RPMI8226 (cell line): ENCODE measurements around the gene XPA.
"Not testable (repeated sequence)": the region's sequence is repeated elsewhere in the genome, so short reads cannot be mapped to it uniquely, and the experiment has no call there.

Source experiments
- DNase-seq: peaks from one replicate; pipeline ENCODE4 v3.0.0-alpha.2; 2015

The XPA gene

DNA sequence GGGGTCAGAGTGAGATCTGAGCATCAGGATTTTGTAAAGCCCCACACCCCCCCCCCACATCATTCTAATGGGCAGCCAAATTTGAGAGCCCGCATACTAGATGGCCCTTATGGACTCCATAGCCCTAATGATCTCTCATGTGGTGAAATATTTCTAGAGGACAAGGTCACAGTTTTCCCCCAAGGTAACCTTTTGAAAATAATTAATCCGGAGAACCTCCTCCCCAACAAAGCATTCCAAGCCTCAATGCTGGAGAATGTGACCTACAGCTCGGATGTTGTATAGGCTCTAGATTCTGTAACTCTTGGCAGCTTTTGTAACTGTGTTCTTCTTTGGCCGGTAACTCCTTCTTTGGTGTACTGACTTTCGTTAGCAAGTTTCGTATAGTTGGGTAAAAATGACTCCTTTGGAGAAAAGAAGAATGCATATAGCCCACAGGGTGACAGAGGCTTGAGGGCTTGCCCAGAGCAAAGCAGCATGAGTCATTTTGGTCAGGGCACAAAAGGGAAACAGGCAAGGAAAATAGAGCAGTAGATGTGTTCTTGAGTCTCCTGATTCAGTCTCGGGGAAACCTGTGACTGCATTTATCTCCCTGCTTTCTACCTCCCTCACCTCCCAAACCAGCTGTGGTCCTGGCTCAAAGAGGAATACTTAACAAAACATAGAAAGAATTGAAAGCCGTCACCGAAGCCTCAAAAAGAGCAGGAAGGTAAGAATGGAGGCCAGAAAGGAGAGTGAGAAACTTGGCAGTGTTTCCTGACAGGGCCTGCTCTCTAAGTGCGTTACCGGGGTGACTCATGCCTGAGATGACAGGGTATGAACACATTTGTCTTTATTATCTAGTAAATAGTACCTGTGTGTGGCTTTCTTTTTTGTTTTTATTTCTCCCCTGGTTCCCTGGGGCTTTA, 6.6 kb upstream of the XPA start:
- peak; percentile 47 for DNase-seq

DNA sequence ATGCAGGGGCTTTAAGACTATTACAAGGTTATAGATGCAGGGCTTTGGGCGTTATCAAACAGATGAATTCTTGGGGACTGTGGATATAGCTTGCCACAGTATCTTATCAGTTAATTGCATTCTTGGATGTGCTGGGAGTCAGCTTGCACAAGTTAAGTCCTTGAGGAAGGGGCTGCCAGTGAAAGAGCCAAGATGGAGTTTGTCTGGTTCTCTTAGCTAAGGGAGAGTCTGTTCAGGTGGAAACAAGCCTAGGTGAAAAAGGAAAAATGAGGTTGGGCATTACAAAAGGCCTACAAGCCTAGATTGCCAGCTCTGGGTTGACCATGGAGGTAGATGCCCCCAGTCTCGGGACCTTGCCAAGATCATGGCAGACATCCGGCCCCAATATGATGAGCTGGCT, 2.7 kb upstream of the XPA start:
- not testable (repeated sequence) for DNase-seq

DNA sequence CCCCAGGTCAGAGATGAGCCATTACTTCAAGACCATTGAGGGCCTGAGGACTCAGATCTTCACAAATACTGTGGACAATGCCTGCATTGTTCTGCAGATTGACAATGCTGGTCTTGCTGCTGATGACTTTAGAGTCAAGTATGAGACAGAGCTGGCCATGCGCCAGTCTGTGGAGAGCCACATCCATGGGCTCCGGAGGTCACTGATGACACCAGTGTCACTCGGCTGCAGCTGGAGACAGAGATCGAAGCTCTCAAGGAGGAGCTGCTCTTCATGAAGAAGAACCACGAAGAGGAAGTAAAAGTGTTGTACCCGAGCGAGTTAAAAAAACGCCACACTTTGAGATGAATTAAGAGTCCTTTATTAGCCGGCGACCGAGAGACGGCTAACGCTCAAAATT, 2.1 kb upstream of the XPA start:
- DNase-seq: peak; percentile 70

- no peak for DNase-seq
Observed at GRCh38 chr9:97698865-97699264, 1.7 kb upstream of the XPA start.

GRCh38 chr9:97697837-97698236, 697 bp upstream of the XPA start:
- DNase-seq: no peak

- DNase-seq: peak; percentile 30
Observed at GRCh38 chr9:97695995-97696802, 941 bp downstream of the XPA start.

- no peak for DNase-seq
Observed at GRCh38 chr9:97695390-97695789, 1.8 kb downstream of the XPA start.

GRCh38 chr9:97694769-97695168, 2.4 kb downstream of the XPA start:
- no peak for DNase-seq

DNA sequence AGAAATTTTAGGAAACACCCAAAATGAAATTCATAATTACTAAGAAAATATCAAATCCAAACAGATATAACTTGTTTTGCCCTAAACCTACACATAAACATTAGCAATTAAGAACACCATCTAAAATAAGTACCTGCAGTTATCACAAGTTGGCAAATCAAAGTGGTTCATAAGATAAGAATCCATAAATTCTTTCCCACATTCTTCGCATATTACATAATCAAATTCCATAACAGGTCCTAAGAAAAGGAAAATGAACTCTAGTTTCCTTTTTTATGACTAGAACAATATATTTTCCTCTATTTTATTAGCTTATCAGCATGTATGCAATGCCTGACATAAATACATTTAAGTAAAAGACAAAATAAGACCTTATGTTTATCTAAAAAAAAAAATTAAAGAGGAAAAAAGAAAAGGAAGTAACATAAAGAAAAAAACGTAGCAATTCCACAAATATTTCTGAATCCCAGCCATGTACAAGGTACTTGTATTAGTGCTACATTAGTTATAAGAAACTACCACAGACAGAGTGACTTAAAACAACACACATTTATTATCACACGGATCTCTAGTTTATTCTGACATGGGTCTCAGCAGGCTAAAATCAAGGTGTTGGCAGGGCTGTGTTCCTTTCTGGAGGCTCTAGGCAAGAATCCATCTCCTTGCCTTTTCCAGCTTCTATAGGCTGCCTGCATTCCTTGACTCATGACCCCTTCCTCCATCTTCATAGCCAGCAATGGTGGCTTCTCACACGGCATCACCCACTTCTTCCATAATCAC, 7.5 kb downstream of the XPA start:
- no peak for DNase-seq

- DNase-seq: no peak
Observed at GRCh38 chr9:97688654-97689053, 8.5 kb downstream of the XPA start.

GRCh38 chr9:97682242-97682641, 14.9 kb downstream of the XPA start:
- no peak for DNase-seq

DNA sequence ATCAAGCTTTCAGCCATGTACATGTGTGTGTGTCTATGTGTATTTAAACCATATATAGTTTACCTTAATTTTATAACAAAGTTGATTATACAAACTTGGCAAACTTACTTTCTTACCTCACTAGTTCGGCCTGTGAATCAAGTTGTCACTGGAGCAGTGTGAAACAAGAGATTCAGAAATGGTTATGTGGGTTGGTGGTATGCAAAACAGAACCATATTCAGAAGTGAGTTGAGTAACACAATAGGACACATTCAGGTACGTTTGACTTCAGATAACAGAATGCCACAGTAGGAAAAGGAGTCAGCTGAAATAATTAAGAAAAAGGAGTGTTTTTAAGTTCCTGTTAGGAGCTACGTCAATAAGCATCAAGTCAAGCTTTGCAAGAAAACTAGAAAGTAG, 21.5 kb downstream of the XPA start:
- no peak for DNase-seq

DNA sequence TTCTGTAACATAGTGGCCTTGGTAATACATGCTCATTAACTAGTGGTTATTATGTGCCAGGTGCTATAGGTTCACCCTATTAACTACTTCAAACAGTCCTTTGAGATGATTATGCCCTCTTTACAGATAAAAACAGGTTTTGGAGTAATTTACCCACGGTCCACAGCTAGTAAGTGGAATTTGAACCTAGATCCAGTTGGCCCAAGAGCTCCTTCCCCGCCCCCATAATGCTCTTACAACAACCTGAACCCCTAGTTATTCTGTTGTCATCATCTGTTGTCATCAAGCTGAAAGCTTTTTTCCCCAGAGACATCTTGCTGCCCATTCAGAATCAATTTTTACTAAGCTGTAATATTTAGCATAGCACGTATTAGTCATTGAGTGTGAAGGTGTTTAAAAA, 23.2 kb downstream of the XPA start:
- DNase-seq: no peak

- no peak for DNase-seq
Observed at GRCh38 chr9:97672403-97672802, 24.7 kb downstream of the XPA start.

DNA sequence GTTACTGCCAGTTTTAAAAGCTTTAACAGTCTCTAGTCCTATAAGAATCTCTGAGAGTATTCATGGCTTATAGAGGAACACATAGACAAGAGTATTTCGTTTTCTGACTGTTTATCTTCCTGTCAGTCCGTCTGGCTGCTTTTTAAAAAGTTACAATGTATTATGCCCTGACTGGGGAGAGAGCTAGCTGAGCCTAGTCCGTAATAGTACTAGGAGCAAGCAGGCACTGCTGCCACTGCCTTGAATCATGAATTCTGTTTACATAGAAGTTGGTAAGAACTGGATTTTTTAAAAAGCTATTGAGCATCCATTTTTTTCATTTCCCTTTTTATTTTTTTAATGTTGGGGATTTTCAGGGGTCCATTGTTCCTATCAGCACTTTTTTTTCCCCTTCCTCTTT, 26.6 kb downstream of the XPA start:
- no peak for DNase-seq

- no peak for DNase-seq
Observed at GRCh38 chr9:97668485-97668884, 28.7 kb downstream of the XPA start.

- no peak for DNase-seq
Observed at GRCh38 chr9:97666907-97667686, 30.0 kb downstream of the XPA start.

- DNase-seq: no peak
Observed at GRCh38 chr9:97665742-97666141, 31.4 kb downstream of the XPA start.

- no peak for DNase-seq
Observed at GRCh38 chr9:97660847-97661246, 36.3 kb downstream of the XPA start.

GRCh38 chr9:97660340-97660739, 36.8 kb downstream of the XPA start:
- DNase-seq: no peak

DNA sequence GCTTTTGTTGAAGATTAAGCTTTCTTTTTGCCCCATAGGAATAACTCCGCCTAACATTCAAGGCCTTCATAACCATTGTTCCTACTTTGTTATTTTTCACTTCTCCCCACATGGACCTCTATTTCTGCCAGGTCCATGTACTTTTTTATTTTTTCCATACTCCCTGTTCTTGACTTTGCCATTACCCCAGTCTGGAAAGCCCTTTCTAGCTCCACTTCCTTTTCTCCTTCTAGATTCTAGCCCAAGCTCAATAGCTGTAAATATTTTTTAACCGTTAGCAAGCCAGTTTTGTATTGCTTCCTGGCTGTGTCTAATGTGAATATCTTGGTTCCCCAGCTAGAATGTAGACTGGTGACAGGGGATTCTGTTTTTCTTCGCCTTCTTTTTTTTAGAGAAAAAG, 37.4 kb downstream of the XPA start:
- DNase-seq: no peak

DNA sequence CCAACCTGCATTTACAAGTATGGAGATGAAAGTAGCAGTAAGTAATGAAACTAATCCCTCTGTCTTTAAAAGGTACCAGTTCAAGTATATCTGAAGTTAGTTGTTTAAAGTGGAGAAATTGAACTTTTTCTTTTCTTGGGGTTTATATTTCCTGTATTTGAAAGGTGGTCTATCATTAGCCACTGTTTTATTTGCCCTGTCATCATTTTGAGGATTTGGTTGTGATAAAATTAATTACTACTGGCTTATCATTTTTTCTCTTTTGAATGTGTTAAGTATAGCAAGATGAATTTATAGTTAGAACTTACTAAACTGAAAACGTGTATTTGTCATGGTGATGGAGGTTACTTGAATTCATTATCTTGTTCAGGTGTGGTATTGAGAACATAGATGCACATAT, 38.4 kb downstream of the XPA start:
- no peak for DNase-seq

DNA sequence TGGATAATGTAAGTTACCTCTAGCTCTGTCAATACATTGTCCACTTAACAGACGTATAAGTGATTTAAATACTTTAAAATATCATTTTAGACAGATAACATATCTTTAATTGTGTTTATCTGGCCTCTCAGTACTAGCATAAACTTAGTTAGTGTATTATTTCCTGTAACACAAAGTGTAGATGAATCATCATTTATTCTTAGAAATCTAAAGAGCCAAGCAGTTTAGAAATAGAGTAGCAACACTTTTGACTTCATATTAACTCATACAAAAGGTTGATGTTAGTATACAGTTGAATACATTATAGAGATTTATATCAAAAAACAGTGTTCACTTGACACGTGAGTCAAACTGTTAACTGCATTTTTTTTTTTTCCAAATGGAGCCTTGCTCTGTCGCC, 45.5 kb downstream of the XPA start:
- no peak for DNase-seq
